Erythroblast (primary cell): ENCODE measurements around the gene BRD7.

Experiments used
- GATA1 ChIP-seq: IDR thresholded peaks from 2 replicates; pipeline ENCODE4 v1.6.1; 2011; ENCODE audit warnings: low read depth, mild to moderate bottlenecking, control low read depth, low read length, moderate library complexity
- POLR2A ChIP-seq: IDR thresholded peaks from 2 replicates; pipeline ENCODE4 v1.6.1; 2011; ENCODE audit warnings: mild to moderate bottlenecking, low read length

DNA sequence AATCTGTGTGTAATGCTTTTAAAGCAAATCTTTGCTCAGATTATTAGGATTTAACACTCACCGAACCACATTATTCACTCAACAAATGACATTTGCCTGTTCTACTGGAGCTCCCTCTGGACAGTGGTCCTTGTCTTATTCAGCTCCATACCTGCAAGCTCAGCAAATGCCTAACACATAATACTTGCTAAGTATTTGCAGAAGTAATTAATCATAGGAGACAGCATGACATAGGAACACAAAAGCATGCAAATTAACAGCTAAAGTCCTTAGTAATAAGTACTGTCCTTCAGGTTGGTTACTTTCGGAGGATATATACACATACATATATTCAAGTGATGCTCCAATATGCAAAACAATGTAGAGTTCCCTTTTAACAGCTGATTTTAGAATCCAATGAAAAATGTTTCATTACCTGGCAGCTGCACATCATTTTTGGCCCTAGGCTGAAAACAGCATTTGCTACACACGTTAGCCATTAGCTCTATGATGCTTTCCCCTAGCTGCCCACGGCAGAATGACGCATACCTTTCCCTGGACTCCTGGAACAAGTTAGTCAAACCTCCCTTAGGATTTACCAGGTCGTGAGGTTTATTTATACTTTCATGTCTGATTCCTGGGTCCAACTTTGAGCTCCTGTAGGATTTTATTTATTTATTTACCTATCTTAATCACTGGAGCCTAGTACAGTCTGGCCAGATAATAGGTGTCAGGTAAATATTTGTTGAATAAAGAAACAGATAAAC is 8.6 kb downstream of the BRD7 start:
- TF ChIP-seq POLR2A (no peak), GATA1 (no peak)
